Measurements from ENCODE around the gene STOML2.

DNA sequence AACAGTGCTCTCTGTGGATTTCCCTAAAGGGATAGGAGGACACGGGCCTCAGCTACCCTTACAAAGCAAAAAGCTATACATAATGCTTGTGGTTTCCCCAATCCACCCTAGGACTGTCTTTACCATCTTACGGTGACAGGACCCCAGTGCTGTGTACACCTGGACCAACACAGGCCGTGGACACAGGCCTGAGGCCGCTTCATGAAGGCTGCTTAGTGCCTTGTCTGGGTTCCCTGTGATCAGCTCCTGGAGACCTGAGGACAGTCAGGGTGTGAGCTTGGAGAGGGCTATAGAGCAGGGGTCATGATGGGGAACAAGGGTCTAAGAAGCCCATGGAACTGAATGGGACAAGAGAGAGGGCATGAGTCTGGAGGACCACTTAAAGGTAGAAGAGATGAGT is 26.1 kb downstream of the STOML2 start:
- TF ChIP-seq, protein P1, sequence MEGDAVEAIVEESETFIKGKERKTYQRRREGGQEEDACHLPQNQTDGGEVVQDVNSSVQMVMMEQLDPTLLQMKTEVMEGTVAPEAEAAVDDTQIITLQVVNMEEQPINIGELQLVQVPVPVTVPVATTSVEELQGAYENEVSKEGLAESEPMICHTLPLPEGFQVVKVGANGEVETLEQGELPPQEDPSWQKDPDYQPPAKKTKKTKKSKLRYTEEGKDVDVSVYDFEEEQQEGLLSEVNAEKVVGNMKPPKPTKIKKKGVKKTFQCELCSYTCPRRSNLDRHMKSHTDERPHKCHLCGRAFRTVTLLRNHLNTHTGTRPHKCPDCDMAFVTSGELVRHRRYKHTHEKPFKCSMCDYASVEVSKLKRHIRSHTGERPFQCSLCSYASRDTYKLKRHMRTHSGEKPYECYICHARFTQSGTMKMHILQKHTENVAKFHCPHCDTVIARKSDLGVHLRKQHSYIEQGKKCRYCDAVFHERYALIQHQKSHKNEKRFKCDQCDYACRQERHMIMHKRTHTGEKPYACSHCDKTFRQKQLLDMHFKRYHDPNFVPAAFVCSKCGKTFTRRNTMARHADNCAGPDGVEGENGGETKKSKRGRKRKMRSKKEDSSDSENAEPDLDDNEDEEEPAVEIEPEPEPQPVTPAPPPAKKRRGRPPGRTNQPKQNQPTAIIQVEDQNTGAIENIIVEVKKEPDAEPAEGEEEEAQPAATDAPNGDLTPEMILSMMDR (IDR thresholded peaks at IDR 0.05): no peak
- TF ChIP-seq POLR2A (IDR thresholded peaks at IDR 0.05): no peak
